ENCODE results near the gene BEND7.
"Not testable (repeated sequence)": the region's sequence is repeated elsewhere in the genome, so short reads cannot be mapped to it uniquely, and the experiment has no call there.

The BEND7 gene

GRCh38 chr10:13427943-13428342, 100.9 kb downstream of the BEND7 start:
- H3K36me3 ChIP-seq (replicated peaks in 1 of 2; ENCODE audit: control insufficient read depth in 2 of 2, insufficient read depth in 2 of 2, low read length in 2 of 2); H3K23ac ChIP-seq (ENCODE audit: low read depth, low read length, poor library complexity); H4K91ac ChIP-seq (ENCODE audit: low read depth, low read length, poor library complexity); H3K4me2 ChIP-seq (ENCODE audit: insufficient read depth, low read length, poor library complexity, severe bottlenecking); H3K9ac ChIP-seq (ENCODE audit: low read depth, low read length, poor library complexity); H3K4me3 ChIP-seq (ENCODE audit: low read length in 2 of 2); H3K9me3 ChIP-seq (replicated peaks in 1 of 2; ENCODE audit: control insufficient read depth in 2 of 2, insufficient read depth in 1 of 2, low read depth in 1 of 2, low read length in 2 of 2); DNase-seq (ENCODE audit: low spot score); H3K27ac ChIP-seq (replicated peaks; ENCODE audit: low read length); H2BK15ac ChIP-seq (ENCODE audit: low read length); H2AFZ ChIP-seq (ENCODE audit: low read length); H3K18ac ChIP-seq (ENCODE audit: low read length); H2BK12ac ChIP-seq (ENCODE audit: low read length); H3K4ac ChIP-seq (ENCODE audit: low read length); H3K14ac ChIP-seq (ENCODE audit: low read length); H2BK5ac ChIP-seq (ENCODE audit: low read length); H4K8ac ChIP-seq (ENCODE audit: low read depth, low read length); H2AK5ac ChIP-seq (ENCODE audit: low read depth, low read length); H3K79me1 ChIP-seq (ENCODE audit: low read depth, low read length); H2BK120ac ChIP-seq (ENCODE audit: low read depth, low read length); H3K4me1 ChIP-seq (ENCODE audit: control insufficient read depth in 2 of 2, insufficient read depth in 1 of 2, low read depth in 1 of 2, low read length in 2 of 2): not testable (repeated sequence)
- WGBS, 2 donors (ENCODE audit: extremely low coverage in 2 of 2, insufficient read length in 2 of 2, insufficient replicate concordance in 1 of 2) = no CpG with 5 or more reads among the region's 8 CpGs
- H3K27me3 ChIP-seq (ENCODE audit: control insufficient read depth in 3 of 3, insufficient read depth in 3 of 3, low read depth in 1 of 3, low read length in 3 of 3) = peaks cover 0 to 20% (median 0%) of the 10 kb centered on the region in 3 experiments

- Histone ChIP-seq H3K4me2 (ENCODE audit: insufficient read depth, low read length, poor library complexity, severe bottlenecking) (no peak overlapping the region), H3K9ac (ENCODE audit: low read depth, low read length, poor library complexity) (no peak overlapping the region), H2AFZ (ENCODE audit: low read length) (no peak overlapping the region), H3K4me3 (ENCODE audit: low read length in 2 of 2) (no peak overlapping the region), H4K91ac (ENCODE audit: low read depth, low read length, poor library complexity) (no peak overlapping the region), H2BK15ac (ENCODE audit: low read length) (no peak overlapping the region), H2BK120ac (ENCODE audit: low read depth, low read length) (no peak overlapping the region), H3K36me3 (replicated peaks in 1 of 2; ENCODE audit: control insufficient read depth in 2 of 2, insufficient read depth in 2 of 2, low read length in 2 of 2) (no peaks in the 10 kb centered on the region), H2AK5ac (ENCODE audit: low read depth, low read length) (no peak overlapping the region), H3K27ac (replicated peaks; ENCODE audit: low read length) (no peak overlapping the region), H3K4ac (ENCODE audit: low read length) (no peak overlapping the region), H3K23ac (ENCODE audit: low read depth, low read length, poor library complexity) (no peak overlapping the region), H2BK5ac (ENCODE audit: low read length) (no peak overlapping the region), H2BK12ac (ENCODE audit: low read length) (no peak overlapping the region), H3K9me3 (replicated peaks in 1 of 2; ENCODE audit: control insufficient read depth in 2 of 2, insufficient read depth in 1 of 2, low read depth in 1 of 2, low read length in 2 of 2) (no peaks in the 10 kb centered on the region), H3K18ac (ENCODE audit: low read length) (no peak overlapping the region), H3K27me3 (ENCODE audit: control insufficient read depth in 3 of 3, insufficient read depth in 3 of 3, low read depth in 1 of 3, low read length in 3 of 3) (peaks cover 0 to 12% (median 0%) of the 10 kb centered on the region in 3 experiments), H3K79me1 (ENCODE audit: low read depth, low read length) (no peaks in the 10 kb centered on the region), H3K14ac (ENCODE audit: low read length) (no peak overlapping the region), H4K8ac (ENCODE audit: low read depth, low read length) (no peak overlapping the region), H3K4me1 (ENCODE audit: control insufficient read depth in 2 of 2, insufficient read depth in 1 of 2, low read depth in 1 of 2, low read length in 2 of 2) (no peaks in the 10 kb centered on the region)
- no peak for DNase-seq (ENCODE audit: low spot score)
- WGBS, 2 donors (ENCODE audit: extremely low coverage in 2 of 2, insufficient read length in 2 of 2, insufficient replicate concordance in 1 of 2) = no CpG with 5 or more reads among the region's 4 CpGs
Observed at GRCh38 chr10:13425397-13425796, 103.4 kb downstream of the BEND7 start.

- Histone ChIP-seq H3K18ac (ENCODE audit: low read length) (no peak overlapping the region), H3K4me2 (ENCODE audit: insufficient read depth, low read length, poor library complexity, severe bottlenecking) (no peak overlapping the region), H3K23ac (ENCODE audit: low read depth, low read length, poor library complexity) (no peak overlapping the region), H3K36me3 (replicated peaks in 1 of 2; ENCODE audit: control insufficient read depth in 2 of 2, insufficient read depth in 2 of 2, low read length in 2 of 2) (no peaks in the 10 kb centered on the region), H3K4ac (ENCODE audit: low read length) (no peak overlapping the region), H3K27me3 (ENCODE audit: control insufficient read depth in 3 of 3, insufficient read depth in 3 of 3, low read depth in 1 of 3, low read length in 3 of 3) (peaks cover 0 to 15% (median 0%) of the 10 kb centered on the region in 3 experiments), H4K8ac (ENCODE audit: low read depth, low read length) (no peak overlapping the region), H2BK120ac (ENCODE audit: low read depth, low read length) (no peak overlapping the region), H2AFZ (ENCODE audit: low read length) (peak overlapping the region; percentile 5), H2BK12ac (ENCODE audit: low read length) (no peak overlapping the region), H3K14ac (ENCODE audit: low read length) (no peak overlapping the region), H2AK5ac (ENCODE audit: low read depth, low read length) (no peak overlapping the region), H3K79me1 (ENCODE audit: low read depth, low read length) (no peaks in the 10 kb centered on the region), H3K4me3 (ENCODE audit: low read length in 2 of 2) (no peak overlapping the region), H3K4me1 (ENCODE audit: control insufficient read depth in 2 of 2, insufficient read depth in 1 of 2, low read depth in 1 of 2, low read length in 2 of 2) (no peaks in the 10 kb centered on the region), H3K9ac (ENCODE audit: low read depth, low read length, poor library complexity) (no peak overlapping the region), H3K9me3 (replicated peaks in 1 of 2; ENCODE audit: control insufficient read depth in 2 of 2, insufficient read depth in 1 of 2, low read depth in 1 of 2, low read length in 2 of 2) (no peaks in the 10 kb centered on the region), H2BK15ac (ENCODE audit: low read length) (no peak overlapping the region), H3K27ac (replicated peaks; ENCODE audit: low read length) (no peak overlapping the region), H2BK5ac (ENCODE audit: low read length) (no peak overlapping the region), H4K91ac (ENCODE audit: low read depth, low read length, poor library complexity) (no peak overlapping the region)
- no CpG with 5 or more reads among the region's 9 CpGs for WGBS, 2 donors (ENCODE audit: extremely low coverage in 2 of 2, insufficient read length in 2 of 2, insufficient replicate concordance in 1 of 2)
- DNase-seq (ENCODE audit: low spot score) = no peak
Observed at GRCh38 chr10:13422800-13423199, 106.0 kb downstream of the BEND7 start.

GRCh38 chr10:13421382-13421917, 107.4 kb downstream of the BEND7 start:
- no peak overlapping the region for H3K27ac ChIP-seq (replicated peaks; ENCODE audit: low read length)
- DNase-seq (ENCODE audit: low spot score) = no peak
- H3K14ac ChIP-seq (ENCODE audit: low read length) = no peak overlapping the region

More at GRCh38 chr10:13421382-13421917, 107.4 kb downstream of the BEND7 start:
- Histone ChIP-seq H3K27me3 (ENCODE audit: control insufficient read depth in 3 of 3, insufficient read depth in 3 of 3, low read depth in 1 of 3, low read length in 3 of 3) (peaks cover 0 to 16% (median 0%) of the 10 kb centered on the region in 3 experiments), H4K8ac (ENCODE audit: low read depth, low read length) (no peak overlapping the region), H3K4me2 (ENCODE audit: insufficient read depth, low read length, poor library complexity, severe bottlenecking) (no peak overlapping the region), H3K4ac (ENCODE audit: low read length) (no peak overlapping the region), H2BK15ac (ENCODE audit: low read length) (no peak overlapping the region), H2BK12ac (ENCODE audit: low read length) (no peak overlapping the region), H3K23ac (ENCODE audit: low read depth, low read length, poor library complexity) (no peak overlapping the region), H3K4me3 (ENCODE audit: low read length in 2 of 2) (no peak overlapping the region), H3K36me3 (replicated peaks in 1 of 2; ENCODE audit: control insufficient read depth in 2 of 2, insufficient read depth in 2 of 2, low read length in 2 of 2) (no peaks in the 10 kb centered on the region), H2AK5ac (ENCODE audit: low read depth, low read length) (no peak overlapping the region), H3K4me1 (ENCODE audit: control insufficient read depth in 2 of 2, insufficient read depth in 1 of 2, low read depth in 1 of 2, low read length in 2 of 2) (no peaks in the 10 kb centered on the region), H4K91ac (ENCODE audit: low read depth, low read length, poor library complexity) (no peak overlapping the region), H3K9me3 (replicated peaks in 1 of 2; ENCODE audit: control insufficient read depth in 2 of 2, insufficient read depth in 1 of 2, low read depth in 1 of 2, low read length in 2 of 2) (peaks cover 0 to 1% of the 10 kb centered on the region in 2 donors), H2BK5ac (ENCODE audit: low read length) (no peak overlapping the region), H2BK120ac (ENCODE audit: low read depth, low read length) (no peak overlapping the region), H3K9ac (ENCODE audit: low read depth, low read length, poor library complexity) (no peak overlapping the region), H2AFZ (ENCODE audit: low read length) (no peak overlapping the region), H3K79me1 (ENCODE audit: low read depth, low read length) (no peaks in the 10 kb centered on the region), H3K18ac (ENCODE audit: low read length) (no peak overlapping the region)
- no CpG with 5 or more reads among the region's 2 CpGs for WGBS, 2 donors (ENCODE audit: extremely low coverage in 2 of 2, insufficient read length in 2 of 2, insufficient replicate concordance in 1 of 2)
